SU-DHL-6 (cell line): ENCODE data around the gene MINAR1.

Experiments
- H2AFZ ChIP-seq: fragments of 200-600 bp; sonication (generic); 2 replicates; pipeline ENCODE4 v1.6.1; 2014; ENCODE audit warnings: low read depth, mild to moderate bottlenecking, moderate library complexity, mixed read lengths, antibody characterized with exemption, low read length; ENCODE audit not compliant: severe bottlenecking
- H3F3A ChIP-seq: fragments of 200-600 bp; shearing (Covaris generic); 2 replicates; pipeline ENCODE4 v1.6.0; 2016; ENCODE audit warnings: antibody characterized with exemption, mild to moderate bottlenecking; ENCODE audit not compliant: insufficient read depth
- H3K27ac ChIP-seq: fragments of 200-600 bp; sonication (generic); 2 replicates; pipeline ENCODE4 v1.5.1; 2016; ENCODE audit warnings: low read depth, mild to moderate bottlenecking, low read length, moderate library complexity, mixed read lengths
- H3K27me3 ChIP-seq: fragments of 200-600 bp; sonication (generic), shearing (Covaris generic); 2 replicates; pipeline ENCODE4 v1.6.0; 2014; ENCODE audit warnings: mild to moderate bottlenecking, low read length
- H3K36me3 ChIP-seq: fragments of 200-600 bp; sonication (generic); 2 replicates; pipeline ENCODE4 v1.6.1; 2014; ENCODE audit warnings: mild to moderate bottlenecking, low read length, mixed read lengths
- H3K4me2 ChIP-seq: fragments of 300-600, 200-600 bp; shearing (Covaris generic), sonication (generic); 2 replicates; pipeline ENCODE4 v1.6.0; 2014; ENCODE audit warnings: low read length, low read depth, mild to moderate bottlenecking; ENCODE audit not compliant: poor library complexity, severe bottlenecking
- H3K4me3 ChIP-seq: fragments of 200-600 bp; sonication (generic); 2 replicates; pipeline ENCODE4 v1.5.1; 2014; ENCODE audit warnings: antibody characterized with exemption, low read length, mild to moderate bottlenecking, mixed read lengths; ENCODE audit not compliant: insufficient read depth, poor library complexity, severe bottlenecking
- H3K79me2 ChIP-seq: fragments of 200-600 bp; sonication (generic); 2 replicates; pipeline ENCODE4 v1.6.1; 2014; ENCODE audit warnings: mild to moderate bottlenecking, low read length, moderate library complexity; ENCODE audit not compliant: insufficient read depth
- H3K9ac ChIP-seq: fragments of 200-600 bp; sonication (generic); 2 replicates; pipeline ENCODE4 v1.7.0; 2014; ENCODE audit warnings: mild to moderate bottlenecking, low read length
- H3K9me2 ChIP-seq: fragments of 200-600 bp; sonication (generic); replicated peaks from 2 replicates; pipeline ENCODE4 v1.6.1; 2014; ENCODE audit warnings: low read length; ENCODE audit not compliant: insufficient read depth
- H3K9me3 ChIP-seq: fragments of 200-600 bp; sonication (generic); 2 replicates; pipeline ENCODE4 v1.6.1; 2014; ENCODE audit warnings: low read length, mixed read lengths; ENCODE audit not compliant: insufficient read depth
- H4K20me1 ChIP-seq: fragments of 200-600 bp; sonication (generic); 2 replicates; pipeline ENCODE4 v1.6.1; 2014; ENCODE audit warnings: low read depth, mild to moderate bottlenecking, antibody characterized with exemption, low read length, moderate library complexity, mixed read lengths
- EZH2phosphoT487 ChIP-seq: fragments of 200-600 bp; sonication (generic), shearing (Covaris generic); conservative IDR thresholded peaks from 2 replicates; pipeline ENCODE4 v1.6.1; 2018; ENCODE audit warnings: mild to moderate bottlenecking, antibody characterized with exemption, low read length, moderate library complexity, mixed read lengths
- TF ChIP-seq, protein P1 (sequence below): fragments of 200-600 bp; sonication (generic); IDR thresholded peaks from one replicate; pipeline ENCODE4 v1.5.1; 2017; ENCODE audit warnings: antibody characterized with exemption, mild to moderate bottlenecking, low read length, moderate library complexity; ENCODE audit not compliant: insufficient read depth, poor library complexity, severe bottlenecking

Gene MINAR1

DNA sequence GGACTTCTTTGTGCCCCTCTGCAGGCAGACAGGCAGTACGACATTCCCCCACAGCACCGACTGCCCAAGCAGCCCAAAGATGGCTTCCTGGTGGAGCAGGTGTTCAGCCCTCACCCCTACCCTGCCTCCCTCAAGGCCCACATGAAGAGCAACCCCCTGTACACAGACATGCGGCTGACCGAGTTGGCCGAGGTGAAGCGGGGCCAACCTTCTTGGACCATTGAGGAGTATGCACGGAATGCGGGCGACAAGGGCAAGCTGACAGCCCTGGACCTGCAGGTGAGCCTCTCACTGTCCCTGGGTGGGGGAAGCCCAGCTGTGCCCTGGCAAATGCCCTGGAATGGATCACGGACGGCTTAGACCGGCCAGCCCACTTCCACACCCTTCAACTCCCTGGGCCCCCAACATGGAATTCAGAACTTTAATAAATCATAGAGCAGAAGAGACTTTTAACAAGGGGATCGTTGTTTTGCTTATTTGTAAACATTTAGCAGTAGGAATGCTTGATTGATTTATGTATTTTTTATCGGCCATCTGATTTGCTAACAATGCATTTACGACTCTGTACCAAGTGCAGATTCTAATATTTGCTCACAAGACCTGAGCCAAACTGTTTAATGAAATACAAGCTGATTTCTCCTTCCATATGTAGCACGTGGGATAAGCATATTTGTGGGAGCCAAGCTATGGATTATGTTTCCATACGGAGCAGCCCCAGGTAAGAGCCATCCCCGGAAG, 31.1 kb downstream of the MINAR1 start:
- H4K20me1 ChIP-seq: no peaks in the 10 kb centered on the region
- no peaks in the 10 kb centered on the region for H3K27me3 ChIP-seq
- no peaks in the 10 kb centered on the region for H3K36me3 ChIP-seq
- H3K4me2 ChIP-seq: no peak overlapping the region
- H3F3A ChIP-seq: no peaks in the 10 kb centered on the region
- no peaks in the 10 kb centered on the region for H3K9me2 ChIP-seq
- no peak overlapping the region for H3K9ac ChIP-seq
- no peak for TF ChIP-seq EZH2phosphoT487
- TF ChIP-seq, protein P1, sequence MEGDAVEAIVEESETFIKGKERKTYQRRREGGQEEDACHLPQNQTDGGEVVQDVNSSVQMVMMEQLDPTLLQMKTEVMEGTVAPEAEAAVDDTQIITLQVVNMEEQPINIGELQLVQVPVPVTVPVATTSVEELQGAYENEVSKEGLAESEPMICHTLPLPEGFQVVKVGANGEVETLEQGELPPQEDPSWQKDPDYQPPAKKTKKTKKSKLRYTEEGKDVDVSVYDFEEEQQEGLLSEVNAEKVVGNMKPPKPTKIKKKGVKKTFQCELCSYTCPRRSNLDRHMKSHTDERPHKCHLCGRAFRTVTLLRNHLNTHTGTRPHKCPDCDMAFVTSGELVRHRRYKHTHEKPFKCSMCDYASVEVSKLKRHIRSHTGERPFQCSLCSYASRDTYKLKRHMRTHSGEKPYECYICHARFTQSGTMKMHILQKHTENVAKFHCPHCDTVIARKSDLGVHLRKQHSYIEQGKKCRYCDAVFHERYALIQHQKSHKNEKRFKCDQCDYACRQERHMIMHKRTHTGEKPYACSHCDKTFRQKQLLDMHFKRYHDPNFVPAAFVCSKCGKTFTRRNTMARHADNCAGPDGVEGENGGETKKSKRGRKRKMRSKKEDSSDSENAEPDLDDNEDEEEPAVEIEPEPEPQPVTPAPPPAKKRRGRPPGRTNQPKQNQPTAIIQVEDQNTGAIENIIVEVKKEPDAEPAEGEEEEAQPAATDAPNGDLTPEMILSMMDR: no peak
- H3K27ac ChIP-seq: no peak overlapping the region
- no peak overlapping the region for H3K4me3 ChIP-seq
- no peak overlapping the region for H2AFZ ChIP-seq
- no peaks in the 10 kb centered on the region for H3K79me2 ChIP-seq
- H3K9me3 ChIP-seq: no peaks in the 10 kb centered on the region

DNA sequence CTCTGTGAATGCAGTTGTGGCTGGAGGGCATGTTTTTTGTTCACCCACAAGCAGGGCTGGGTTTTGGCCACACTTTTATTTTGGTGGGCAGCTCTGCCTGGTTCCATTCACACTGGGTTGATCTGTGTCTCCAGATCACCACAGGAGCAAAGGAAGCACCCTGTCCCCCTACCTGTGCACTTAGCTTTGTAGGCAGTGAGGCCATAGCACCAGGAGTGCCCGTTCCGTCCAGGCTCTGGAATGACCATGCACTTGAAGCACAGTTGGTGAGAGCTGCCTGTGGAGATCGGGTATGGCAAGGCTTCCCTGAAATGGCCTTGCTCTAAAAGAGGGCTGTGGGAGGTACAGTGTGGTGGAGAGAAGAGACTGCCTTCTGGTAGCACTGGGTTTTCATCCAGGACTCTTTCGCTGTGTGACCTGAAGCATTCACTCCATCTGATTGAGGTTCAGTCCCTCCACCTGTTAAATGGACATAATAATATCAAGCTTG, 31.7 kb downstream of the MINAR1 start:
- no peaks in the 10 kb centered on the region for H3K79me2 ChIP-seq
- no peaks in the 10 kb centered on the region for H3F3A ChIP-seq
- no peak overlapping the region for H3K9ac ChIP-seq
- H2AFZ ChIP-seq: no peak overlapping the region
- no peak for TF ChIP-seq EZH2phosphoT487
- TF ChIP-seq, protein P1: no peak
- H3K9me2 ChIP-seq: no peaks in the 10 kb centered on the region
- no peak overlapping the region for H3K4me2 ChIP-seq
- H3K36me3 ChIP-seq: no peaks in the 10 kb centered on the region
- no peaks in the 10 kb centered on the region for H3K27me3 ChIP-seq
- no peaks in the 10 kb centered on the region for H3K9me3 ChIP-seq
- H3K27ac ChIP-seq: no peak overlapping the region
- no peak overlapping the region for H3K4me3 ChIP-seq
- H4K20me1 ChIP-seq: no peaks in the 10 kb centered on the region

DNA sequence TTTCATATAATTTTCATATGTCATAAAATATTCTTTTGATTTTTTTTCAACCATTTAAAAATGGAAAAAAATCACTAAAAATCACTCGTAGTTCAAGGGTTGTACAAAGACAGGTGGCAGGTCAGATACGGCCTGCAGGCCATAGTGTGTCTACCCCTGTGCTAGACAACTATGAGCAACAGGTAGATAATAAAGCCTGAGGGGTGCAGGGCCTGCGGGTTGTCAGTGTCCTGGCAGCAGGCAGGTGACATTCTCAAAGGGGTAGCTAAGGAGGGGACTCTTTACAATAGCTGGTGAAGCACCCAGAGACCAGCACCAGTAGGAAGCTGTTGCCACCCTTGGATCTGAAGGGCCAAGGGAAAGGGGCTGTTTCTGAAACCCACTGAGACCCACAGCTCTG, 34.4 kb downstream of the MINAR1 start:
- TF ChIP-seq EZH2phosphoT487: no peak
- TF ChIP-seq, protein P1: no peak
- Histone ChIP-seq H4K20me1 (no peaks in the 10 kb centered on the region), H3K9me3 (no peaks in the 10 kb centered on the region), H3K9ac (no peak overlapping the region), H2AFZ (no peak overlapping the region), H3K27me3 (no peaks in the 10 kb centered on the region), H3K79me2 (no peaks in the 10 kb centered on the region), H3F3A (no peaks in the 10 kb centered on the region), H3K4me3 (no peak overlapping the region), H3K36me3 (no peaks in the 10 kb centered on the region), H3K9me2 (no peaks in the 10 kb centered on the region), H3K27ac (no peak overlapping the region), H3K4me2 (no peak overlapping the region)
